ENCODE results near the gene LVRN. TPM values are rescaled to one million over a fixed set of nuclear protein-coding genes. Genes with fewer than 3 reads are reported as not detected.
"Not testable (repeated sequence)": the region's sequence is repeated elsewhere in the genome, so short reads cannot be mapped to it uniquely, and the experiment has no call there.

The LVRN gene, protein sequence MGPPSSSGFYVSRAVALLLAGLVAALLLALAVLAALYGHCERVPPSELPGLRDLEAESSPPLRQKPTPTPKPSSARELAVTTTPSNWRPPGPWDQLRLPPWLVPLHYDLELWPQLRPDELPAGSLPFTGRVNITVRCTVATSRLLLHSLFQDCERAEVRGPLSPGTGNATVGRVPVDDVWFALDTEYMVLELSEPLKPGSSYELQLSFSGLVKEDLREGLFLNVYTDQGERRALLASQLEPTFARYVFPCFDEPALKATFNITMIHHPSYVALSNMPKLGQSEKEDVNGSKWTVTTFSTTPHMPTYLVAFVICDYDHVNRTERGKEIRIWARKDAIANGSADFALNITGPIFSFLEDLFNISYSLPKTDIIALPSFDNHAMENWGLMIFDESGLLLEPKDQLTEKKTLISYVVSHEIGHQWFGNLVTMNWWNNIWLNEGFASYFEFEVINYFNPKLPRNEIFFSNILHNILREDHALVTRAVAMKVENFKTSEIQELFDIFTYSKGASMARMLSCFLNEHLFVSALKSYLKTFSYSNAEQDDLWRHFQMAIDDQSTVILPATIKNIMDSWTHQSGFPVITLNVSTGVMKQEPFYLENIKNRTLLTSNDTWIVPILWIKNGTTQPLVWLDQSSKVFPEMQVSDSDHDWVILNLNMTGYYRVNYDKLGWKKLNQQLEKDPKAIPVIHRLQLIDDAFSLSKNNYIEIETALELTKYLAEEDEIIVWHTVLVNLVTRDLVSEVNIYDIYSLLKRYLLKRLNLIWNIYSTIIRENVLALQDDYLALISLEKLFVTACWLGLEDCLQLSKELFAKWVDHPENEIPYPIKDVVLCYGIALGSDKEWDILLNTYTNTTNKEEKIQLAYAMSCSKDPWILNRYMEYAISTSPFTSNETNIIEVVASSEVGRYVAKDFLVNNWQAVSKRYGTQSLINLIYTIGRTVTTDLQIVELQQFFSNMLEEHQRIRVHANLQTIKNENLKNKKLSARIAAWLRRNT
- 0.07 and 0.09 TPM in 2 replicates for total RNA-seq (2021)
- long read RNA-seq = 0 reads

- H3K18ac ChIP-seq (ENCODE audit: insufficient read length, low read depth, low read length) = no peak within 1 kb of the TSS
- no peaks in the 10 kb centered on the region for H3K4me1 ChIP-seq (ENCODE audit: insufficient read depth, low read length)
- H3K27ac ChIP-seq (ENCODE audit: insufficient read length, low read depth, low read length) = no peak within 1 kb of the TSS
- no peaks in the 10 kb centered on the region for H4K20me1 ChIP-seq (ENCODE audit: control insufficient read depth, insufficient read depth, insufficient read length)
- H3K4ac ChIP-seq (ENCODE audit: low read depth, low read length) = no peak within 1 kb of the TSS
- no peak within 1 kb of the TSS; the same call in 1 of the 2 replicates for H2BK15ac ChIP-seq (ENCODE audit: low read depth, low read length)
- Mint-ChIP-seq H3K4me3 (peak within 1 kb of the TSS in 1 of 2 experiments; percentile 62; a peak in 3 of 5 replicates), H3K36me3 (ENCODE audit: insufficient read depth in 1 of 3, low read depth in 3 of 3) (no peaks in the 10 kb centered on the region), H3K27ac (0 out of 7 replicates have a peak within 1 kb of the TSS, but pooled peaks of 1 of the 3 experiments have one; percentile 17), H3K27me3 (ENCODE audit: low read depth) (peaks cover 9% of the 10 kb centered on the region), H3K4me1 (0 out of 4 replicates have a peak, but pooled peaks cover 0 to 3% of the 10 kb centered on the region in 2 experiments), H3K9me3 (no peaks in the 10 kb centered on the region; a peak in 1 of 5 replicates)
- no peak within 1 kb of the TSS for H3K9ac ChIP-seq (ENCODE audit: extremely low read depth, insufficient read length, low read length)
- no peaks in the 10 kb centered on the region for H3K79me1 ChIP-seq (ENCODE audit: insufficient read depth, low read depth, low read length, poor library complexity, severe bottlenecking)
- WGBS (ENCODE audit: extremely low coverage, insufficient read length, low lambda C conversion rate) = no CpG with 5 or more reads among the region's 18 CpGs
- no peak within 1 kb of the TSS for H4K5ac ChIP-seq (ENCODE audit: insufficient read length, low read depth, low read length)
- peak within 1 kb of the TSS; percentile 83 for H3K4me2 ChIP-seq (ENCODE audit: insufficient read depth, insufficient read length, low read length)
- H3K56ac ChIP-seq (ENCODE audit: insufficient read length, low read depth, low read length) = no peak within 1 kb of the TSS
- peaks cover 38% of the 10 kb centered on the region for H3K27me3 ChIP-seq (ENCODE audit: insufficient read depth, low read length)
- no peak within 1 kb of the TSS for H3T11ph ChIP-seq (ENCODE audit: low read length)
- no peak within 1 kb of the TSS for H2BK120ac ChIP-seq (ENCODE audit: low read depth, low read length, poor library complexity, severe bottlenecking)
- H3K23me2 ChIP-seq (ENCODE audit: insufficient read length, low read depth, low read length, poor library complexity, severe bottlenecking) = peaks cover 5% of the 10 kb centered on the region
- no peaks in the 10 kb centered on the region for H3K9me3 ChIP-seq (ENCODE audit: control insufficient read depth, low read depth, low read length)
- H2BK12ac ChIP-seq (ENCODE audit: insufficient read length, low read depth, low read length) = no peak within 1 kb of the TSS
- TF ChIP-seq CTCF (conservative IDR thresholded peaks at IDR 0.05) = no peak
- H2AFZ ChIP-seq (ENCODE audit: low read length) = no peak within 1 kb of the TSS
- no peak for DNase-seq
- H2AK5ac ChIP-seq (ENCODE audit: insufficient read length, low read length) = no peak within 1 kb of the TSS
- no peak within 1 kb of the TSS for H3K23ac ChIP-seq (ENCODE audit: insufficient read length, low read depth, low read length)
- H2BK20ac ChIP-seq (ENCODE audit: low read depth, low read length, poor library complexity, severe bottlenecking) = no peak within 1 kb of the TSS
- H3K79me2 ChIP-seq (ENCODE audit: insufficient read depth, low read length) = no peaks in the 10 kb centered on the region
- no peak within 1 kb of the TSS; the same call in 1 of the 2 replicates for H3K14ac ChIP-seq (ENCODE audit: insufficient read depth, low read length)
- H4K8ac ChIP-seq (replicated peaks; ENCODE audit: insufficient read length, low read depth, low read length) = no peak within 1 kb of the TSS
- no peak within 1 kb of the TSS for H2BK5ac ChIP-seq (ENCODE audit: insufficient read length, low read length)
- H4K91ac ChIP-seq (ENCODE audit: insufficient read length, low read depth, low read length) = no peak within 1 kb of the TSS
Observed at GRCh38 chr5:115962239-115962564, at the start of gene LVRN. Gene LVRN, plus strand, starts transcription at chr5:115962475. Its CDS starts 143 bp downstream, at chr5:115962618.

DNA sequence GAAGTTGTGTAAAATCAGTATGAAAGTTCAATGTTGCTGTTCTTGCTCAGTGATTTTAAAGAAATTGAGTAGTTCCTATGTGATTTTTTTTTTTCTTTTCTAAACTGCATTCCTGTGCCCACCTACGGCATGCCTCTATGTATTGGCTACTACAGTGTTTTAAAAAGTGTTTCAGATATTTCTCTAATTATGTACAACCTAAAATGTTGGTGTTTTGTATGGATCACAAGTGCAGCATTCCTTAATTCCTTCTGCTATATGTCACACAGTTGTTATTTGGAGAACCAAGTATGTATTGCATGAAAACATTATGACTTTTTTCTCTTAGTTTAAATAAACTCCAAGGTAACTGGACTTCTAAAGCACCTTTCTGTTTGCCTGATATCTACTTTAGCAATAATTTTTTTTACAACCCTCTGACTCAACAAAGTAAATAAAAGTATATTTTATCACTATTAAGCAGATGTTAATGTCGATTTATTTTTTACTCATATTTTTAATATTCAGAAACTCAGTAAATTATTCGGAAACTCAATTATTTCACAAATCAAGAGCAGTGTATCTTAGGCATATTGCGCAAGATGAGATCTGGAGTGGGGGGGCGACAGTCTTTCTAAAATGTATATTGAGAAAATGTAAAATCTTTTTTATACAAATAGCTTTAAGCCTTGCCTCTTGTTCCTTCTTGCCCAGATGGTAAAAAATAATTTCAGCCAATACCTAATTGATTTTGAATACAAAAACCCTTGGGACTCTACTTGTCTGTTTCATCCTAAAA lies 48.5 kb upstream of the LVRN start:
- H3K9me3 ChIP-seq (ENCODE audit: control insufficient read depth, low read depth, low read length); H3K27me3 ChIP-seq (ENCODE audit: insufficient read depth, low read length); H3K23me2 ChIP-seq (ENCODE audit: insufficient read length, low read depth, low read length, poor library complexity, severe bottlenecking); DNase-seq; H3K9me3 Mint-ChIP-seq; H2AFZ ChIP-seq (ENCODE audit: low read length); H3K4me3 Mint-ChIP-seq; H3K18ac ChIP-seq (ENCODE audit: insufficient read length, low read depth, low read length); H3K9ac ChIP-seq (ENCODE audit: extremely low read depth, insufficient read length, low read length); H2BK12ac ChIP-seq (ENCODE audit: insufficient read length, low read depth, low read length); H4K20me1 ChIP-seq (ENCODE audit: control insufficient read depth, insufficient read depth, insufficient read length); H4K91ac ChIP-seq (ENCODE audit: insufficient read length, low read depth, low read length); H2BK15ac ChIP-seq (ENCODE audit: low read depth, low read length); H3T11ph ChIP-seq (ENCODE audit: low read length); H3K79me2 ChIP-seq (ENCODE audit: insufficient read depth, low read length); H3K4ac ChIP-seq (ENCODE audit: low read depth, low read length); H3K4me2 ChIP-seq (ENCODE audit: insufficient read depth, insufficient read length, low read length); H3K14ac ChIP-seq (ENCODE audit: insufficient read depth, low read length); H3K23ac ChIP-seq (ENCODE audit: insufficient read length, low read depth, low read length); H3K79me1 ChIP-seq (ENCODE audit: insufficient read depth, low read depth, low read length, poor library complexity, severe bottlenecking); H3K56ac ChIP-seq (ENCODE audit: insufficient read length, low read depth, low read length); H3K4me1 Mint-ChIP-seq; H4K8ac ChIP-seq (replicated peaks; ENCODE audit: insufficient read length, low read depth, low read length); H3K36me3 Mint-ChIP-seq (ENCODE audit: insufficient read depth in 1 of 3, low read depth in 3 of 3); H2AK5ac ChIP-seq (ENCODE audit: insufficient read length, low read length); H3K27ac Mint-ChIP-seq; H3K27ac ChIP-seq (ENCODE audit: insufficient read length, low read depth, low read length); H3K27me3 Mint-ChIP-seq (ENCODE audit: low read depth); H2BK20ac ChIP-seq (ENCODE audit: low read depth, low read length, poor library complexity, severe bottlenecking); H3K4me1 ChIP-seq (ENCODE audit: insufficient read depth, low read length); H2BK5ac ChIP-seq (ENCODE audit: insufficient read length, low read length); H4K5ac ChIP-seq (ENCODE audit: insufficient read length, low read depth, low read length); H2BK120ac ChIP-seq (ENCODE audit: low read depth, low read length, poor library complexity, severe bottlenecking): not testable (repeated sequence)
- no CpG with 5 or more reads among the region's 5 CpGs for WGBS (ENCODE audit: extremely low coverage, insufficient read length, low lambda C conversion rate)

Measured in H9 (cell line).